Measurements from ENCODE around the gene SLC38A7. TPM values are rescaled to one million over a fixed set of nuclear protein-coding genes. Genes with fewer than 3 reads are reported as not detected.

The SLC38A7 gene
- total and polyA plus RNA-seq, 12 donors: 10.3 to 41.3 (median 31.8) TPM

GRCh38 chr16:58624209-58624608, 60.4 kb downstream of the SLC38A7 start:
- WGBS, 2 donors: 83 to 91% methylated on average over 7 of the region's 7 CpGs
- intact Hi-C loops (cut with DNase I): loop anchor here in 2 of 10 donors (10.0 kb wide), 2 partner anchors 109 to 289 kb away; partner anchors contain the start of gene SETD6 (in 1 of the 2)
- TF ChIP-seq, protein P1, sequence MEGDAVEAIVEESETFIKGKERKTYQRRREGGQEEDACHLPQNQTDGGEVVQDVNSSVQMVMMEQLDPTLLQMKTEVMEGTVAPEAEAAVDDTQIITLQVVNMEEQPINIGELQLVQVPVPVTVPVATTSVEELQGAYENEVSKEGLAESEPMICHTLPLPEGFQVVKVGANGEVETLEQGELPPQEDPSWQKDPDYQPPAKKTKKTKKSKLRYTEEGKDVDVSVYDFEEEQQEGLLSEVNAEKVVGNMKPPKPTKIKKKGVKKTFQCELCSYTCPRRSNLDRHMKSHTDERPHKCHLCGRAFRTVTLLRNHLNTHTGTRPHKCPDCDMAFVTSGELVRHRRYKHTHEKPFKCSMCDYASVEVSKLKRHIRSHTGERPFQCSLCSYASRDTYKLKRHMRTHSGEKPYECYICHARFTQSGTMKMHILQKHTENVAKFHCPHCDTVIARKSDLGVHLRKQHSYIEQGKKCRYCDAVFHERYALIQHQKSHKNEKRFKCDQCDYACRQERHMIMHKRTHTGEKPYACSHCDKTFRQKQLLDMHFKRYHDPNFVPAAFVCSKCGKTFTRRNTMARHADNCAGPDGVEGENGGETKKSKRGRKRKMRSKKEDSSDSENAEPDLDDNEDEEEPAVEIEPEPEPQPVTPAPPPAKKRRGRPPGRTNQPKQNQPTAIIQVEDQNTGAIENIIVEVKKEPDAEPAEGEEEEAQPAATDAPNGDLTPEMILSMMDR (IDR thresholded peaks at IDR 0.05): no peak
- no peak overlapping the region for H3K27ac ChIP-seq
- ATAC-seq (no peak), DNase-seq (no peak)
- H3K27me3 ChIP-seq: no peaks in the 10 kb centered on the region
- H3K4me1 ChIP-seq: peaks cover 8 to 45% (median 34%) of the 10 kb centered on the region in 9 donors
- H3K36me3 ChIP-seq: peaks cover 0 to 65% (median 20%) of the 10 kb centered on the region in 9 donors
- H3K4me3 ChIP-seq: no peak overlapping the region
- no peaks in the 10 kb centered on the region for H3K9me3 ChIP-seq

- TF ChIP-seq, protein P1 (IDR thresholded peaks at IDR 0.05): no peak
These were observed 64.2 kb downstream of the SLC38A7 start for GRCh38 chr16:58620396-58620795.

GRCh38 chr16:58615280-58615679, 69.3 kb downstream of the SLC38A7 start:
- DNase-seq: no peak
- TF ChIP-seq, protein P1 (IDR thresholded peaks at IDR 0.05): no peak
- intact Hi-C loops (cut with DNase I): no loop called here
- no peak overlapping the region for H3K4me3 ChIP-seq
- H3K36me3 ChIP-seq: peaks cover 0 to 63% (median 15%) of the 10 kb centered on the region in 9 donors
- no peak overlapping the region for H3K27ac ChIP-seq
- 66 to 68% methylated on average over 3 of the region's 3 CpGs for WGBS, 2 donors
- H3K27me3 ChIP-seq: no peaks in the 10 kb centered on the region
- no peaks in the 10 kb centered on the region for H3K9me3 ChIP-seq
- ATAC-seq: no peak
- peaks cover 0 to 52% (median 28%) of the 10 kb centered on the region in 9 donors for H3K4me1 ChIP-seq

More at GRCh38 chr16:58620396-58620795, 64.2 kb downstream of the SLC38A7 start:
- intact Hi-C loops (cut with DNase I): loop anchor here in 2 of 10 donors (10.0 kb wide), 2 partner anchors 106 to 286 kb away; partner anchors contain the start of gene SETD6 (in 1 of the 2)
- Histone ChIP-seq H3K4me1 (peaks cover 0 to 25% (median 15%) of the 10 kb centered on the region in 9 donors), H3K27me3 (no peaks in the 10 kb centered on the region), H3K36me3 (peaks cover 0 to 93% (median 29%) of the 10 kb centered on the region in 9 donors), H3K9me3 (no peaks in the 10 kb centered on the region), H3K4me3 (no peak overlapping the region), H3K27ac (no peak overlapping the region)
- no peak for DNase-seq
- WGBS, 2 donors: 90 to 91% methylated on average over 10 of the region's 10 CpGs
- peak in 2 of 8 donors; percentile 37 to 53 for ATAC-seq

Other genes starting within 250 kb of the SLC38A7 start
- 100 to 1,000 TPM; 336 to 821 (median 630) TPM for gene NDRG4, start 184.6 kb downstream of the SLC38A7 start, total RNA-seq
- 100 to 1,000 TPM; 286 to 507 TPM for gene NDRG4, start 184.6 kb downstream of the SLC38A7 start, polyA plus RNA-seq
- gene SETD6, start 169.3 kb downstream of the SLC38A7 start, total RNA-seq: 10 to 100 TPM in 8 of 10 donors, 1 to 10 TPM in 2; 8.9 to 16.0 (median 11.8) TPM
- 10 to 100 TPM; 11.8 to 18.9 TPM for gene SETD6, start 169.3 kb downstream of the SLC38A7 start, polyA plus RNA-seq
- gene CNOT1, start 54.9 kb downstream of the SLC38A7 start, total RNA-seq: 100 to 1,000 TPM in 1 of 10 donors, 10 to 100 TPM in 9; 66.9 to 102 (median 88.1) TPM
- gene CNOT1, start 54.9 kb downstream of the SLC38A7 start, polyA plus RNA-seq: 10 to 100 TPM; 27.2 to 59.0 TPM
- gene GOT2, start 49.5 kb upstream of the SLC38A7 start, total RNA-seq: 100 to 1,000 TPM; 379 to 658 (median 556) TPM
- gene GOT2, start 49.5 kb upstream of the SLC38A7 start, polyA plus RNA-seq: 100 to 1,000 TPM; 154 to 254 TPM